Naive thymus-derived CD8-positive, alpha-beta T cell (primary cell): ENCODE results near the gene EPN1. TPM values are rescaled to one million over a fixed set of nuclear protein-coding genes. Genes with fewer than 3 reads are reported as not detected.

ENCODE experiments used
- ATAC-seq, 2 donors: fragments of 150-1000 bp; cut with Tn5 transposase in 1 of 2; sonication (Bioruptor Pico), chemical (Tn5 transposase) in 1 of 2; 1 replicate in 1 of 2; 2 replicates in 1 of 2; pipeline ENCODE4 v1.10.0; 2021; ENCODE audit warnings: mild to moderate bottlenecking in 2 of 2, moderate library complexity in 2 of 2
- POLR2A ChIA-PET: fragments of 350-600 bp; sonication (Branson Sonifier 250); formaldehyde crosslinking; loops from one replicate; lab custom pipeline; 2021; ENCODE audit warnings: antibody characterized with exemption; lab: Charles Lee
- DNase-seq, 10 donors: peaks; one replicate each; pipeline versions ENCODE4 v3.0.0 to v3.0.0-alpha.2; 2020 to 2022
- H3K27ac Mint-ChIP-seq, 10 donors: one replicate each; pipeline ENCODE4 v1.8.0; 2020 to 2022; ENCODE audit warnings: mild to moderate bottlenecking in 10 of 10, mixed read lengths in 10 of 10, moderate library complexity in 4 of 10, inconsistent platforms in 1 of 10
- H3K27me3 Mint-ChIP-seq, 5 donors: one replicate each; pipeline ENCODE4 v1.8.0; 2021 to 2022; ENCODE audit warnings: mixed read lengths in 5 of 5
- H3K36me3 Mint-ChIP-seq, 3 donors: one replicate each; pipeline ENCODE4 v1.8.0; 2020 to 2022; ENCODE audit warnings: mixed read lengths in 3 of 3, mild to moderate bottlenecking in 2 of 3, inconsistent platforms in 1 of 3
- H3K4me1 Mint-ChIP-seq, 4 donors: one replicate each; pipeline ENCODE4 v1.8.0; 2021 to 2022; ENCODE audit warnings: mixed read lengths in 4 of 4
- H3K4me3 Mint-ChIP-seq, 10 donors: one replicate each; pipeline ENCODE4 v1.8.0; 2020 to 2022; ENCODE audit warnings: mild to moderate bottlenecking in 10 of 10, mixed read lengths in 10 of 10, moderate library complexity in 6 of 10, inconsistent platforms in 1 of 10
- H3K9me3 Mint-ChIP-seq, 9 donors: one replicate each; pipeline ENCODE4 v1.8.0; 2020 to 2022; ENCODE audit warnings: mixed read lengths in 9 of 9, mild to moderate bottlenecking in 3 of 9, inconsistent platforms in 1 of 9, moderate library complexity in 1 of 9
- polyA plus RNA-seq, 3 donors: library from polyadenylated mRNA; unstranded; fragments of 300-500 nt; fragmentation: Illumina TruSeq; gene quantifications; one replicate each; pipeline ENCODE4 v1.2.3, GENCODE V29; 2021
- total RNA-seq, 8 experiments: library from RNA in 2 of 8; stranded (reverse) in 2 of 8; gene quantifications; one replicate each; pipeline ENCODE4 v1.2.3 and lab custom pipeline; 2021 to 2026

The EPN1 gene
- total and polyA plus RNA-seq, 5 experiments from 2014 or later, result 5.5 to 52.2 (median 15.8) TPM

GRCh38 chr19:55654323-55654867, 20.6 kb upstream of the EPN1 start:
- peak; percentile 94 to 100 (median 100) for DNase-seq
- POLR2A ChIA-PET, result interaction anchor here (0.6 to 3.6 kb wide), 32 partner anchors 8 to 1537 kb away, joined by 3 to 64 read pairs (median 5); partner anchors contain the start of genes CNOT3, FIZ1, ISOC2 and KMT5C
- H3K4me1 Mint-ChIP-seq, result peaks cover 27 to 56% (median 54%) of the 10 kb centered on the region in 4 donors
- no peaks in the 10 kb centered on the region for H3K27me3 Mint-ChIP-seq
- peak overlapping the region; percentile 97 to 100 (median 99) for H3K27ac Mint-ChIP-seq
- H3K9me3 Mint-ChIP-seq, result no peaks in the 10 kb centered on the region
- ATAC-seq, result peak; percentile 80 to 81
- H3K36me3 Mint-ChIP-seq, result peaks cover 0 to 9% (median 3%) of the 10 kb centered on the region in 3 donors
- H3K4me3 Mint-ChIP-seq, result peak overlapping the region; percentile 88 to 99 (median 97)

DNA sequence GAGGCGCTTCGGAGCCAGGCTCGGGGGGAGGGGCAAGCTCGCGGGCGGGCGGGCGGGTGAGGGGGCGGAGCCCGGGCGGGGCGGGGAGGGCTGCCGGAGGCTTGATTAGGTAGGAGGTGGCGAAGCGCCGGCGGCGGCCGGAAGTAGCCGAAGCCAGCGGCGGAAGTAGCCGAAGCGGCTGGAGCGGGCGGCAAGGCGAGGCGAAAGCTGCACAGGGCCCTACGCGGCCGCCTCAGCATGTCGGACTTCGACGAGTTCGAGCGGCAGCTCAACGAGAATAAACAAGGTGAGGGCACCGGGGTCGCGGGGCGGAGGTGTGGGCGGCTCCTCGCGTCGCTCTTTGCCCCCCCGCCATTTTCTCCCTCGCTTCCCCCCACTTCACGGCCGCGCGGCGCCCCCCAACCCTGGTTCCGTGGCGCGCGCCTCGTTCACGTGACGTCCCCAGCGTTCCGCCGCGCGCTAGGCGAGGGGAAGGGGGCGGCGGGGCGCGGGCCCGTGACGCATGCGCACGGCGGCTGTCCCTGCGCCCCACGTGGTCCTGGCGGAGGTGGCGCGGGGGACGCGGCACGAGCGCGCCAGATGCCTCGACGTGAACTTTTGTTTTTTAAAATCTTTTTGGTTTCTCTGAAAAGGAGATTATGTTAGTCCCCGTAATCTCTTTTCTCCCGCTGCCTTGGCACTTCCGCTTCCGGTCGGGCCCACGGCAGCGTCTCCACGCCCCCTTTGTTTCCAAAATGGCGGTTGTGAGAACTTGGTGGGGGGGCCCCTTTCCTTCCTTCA, 20.0 kb upstream of the EPN1 start, which contains the start of gene U2AF2:
Gene U2AF2 (plus strand): TSS at position 168 of the 780 bp plus-strand sequence. CDS start 70 bp downstream, at position 238.
- H3K4me1 Mint-ChIP-seq, result peaks cover 25 to 56% (median 54%) of the 10 kb centered on the region in 4 donors
- no peaks in the 10 kb centered on the region for H3K27me3 Mint-ChIP-seq
- peak; percentile 10 to 45 for ATAC-seq
- POLR2A ChIA-PET, result interaction anchor here (0.7 to 3.6 kb wide), 28 partner anchors 9 to 1518 kb away, joined by 3 to 64 read pairs (median 6); partner anchors contain the start of genes CNOT3, FIZ1, KMT5C and LENG8
- peaks cover 0 to 13% (median 3%) of the 10 kb centered on the region in 3 donors for H3K36me3 Mint-ChIP-seq
- no peaks in the 10 kb centered on the region for H3K9me3 Mint-ChIP-seq
- peak within 1 kb of the TSS; percentile 88 to 99 (median 97) for H3K4me3 Mint-ChIP-seq
- DNase-seq, result peak; percentile 90 to 99 (median 94)
- H3K27ac Mint-ChIP-seq, result peak within 1 kb of the TSS; percentile 97 to 100 (median 99)

- Mint-ChIP-seq H3K36me3 (peaks cover 0 to 18% (median 3%) of the 10 kb centered on the region in 3 donors), H3K4me1 (peaks cover 23 to 54% (median 53%) of the 10 kb centered on the region in 4 donors), H3K27ac (peak overlapping the region; percentile 88 to 100 (median 98)), H3K27me3 (no peaks in the 10 kb centered on the region), H3K9me3 (no peaks in the 10 kb centered on the region), H3K4me3 (peak overlapping the region; percentile 88 to 99 (median 95))
- POLR2A ChIA-PET, result interaction anchor here (1.6 to 2.0 kb wide), 2 partner anchors 13 to 19 kb away, joined by 7 to 8 read pairs; partner anchors contain the start of gene ZNF581
- ATAC-seq (no peak), DNase-seq (no peak)
These were observed 19.4 kb upstream of the EPN1 start for GRCh38 chr19:55655648-55656040.

- Mint-ChIP-seq H3K36me3 (peaks cover 0 to 24% (median 3%) of the 10 kb centered on the region in 3 donors), H3K9me3 (no peaks in the 10 kb centered on the region), H3K4me3 (peak overlapping the region; percentile 88 to 99 (median 95)), H3K27ac (peak overlapping the region in 9 of 10 donors; percentile 88 to 100 (median 99)), H3K27me3 (no peaks in the 10 kb centered on the region), H3K4me1 (peaks cover 23 to 53% (median 50%) of the 10 kb centered on the region in 4 donors)
- DNase-seq (no peak), ATAC-seq (no peak)
- POLR2A ChIA-PET, result interaction anchor here (0.5 to 2.1 kb wide), 6 partner anchors 10 to 210 kb away, joined by 4 to 8 read pairs (median 7); partner anchors contain the start of genes EPN1 and ZNF581
These were observed 18.5 kb upstream of the EPN1 start for GRCh38 chr19:55656552-55656951.

GRCh38 chr19:55656988-55657747, 17.9 kb upstream of the EPN1 start:
- POLR2A ChIA-PET, result interaction anchor here (0.9 to 2.1 kb wide), 8 partner anchors 10 to 181 kb away, joined by 4 to 8 read pairs (median 6); partner anchors contain the start of genes EPN1, ZNF581 and ZNF628
- Mint-ChIP-seq H3K36me3 (peaks cover 0 to 31% (median 7%) of the 10 kb centered on the region in 3 donors), H3K27ac (peak overlapping the region; percentile 25 to 100 (median 87)), H3K9me3 (no peaks in the 10 kb centered on the region), H3K4me1 (peaks cover 26 to 57% (median 56%) of the 10 kb centered on the region in 4 donors), H3K27me3 (no peaks in the 10 kb centered on the region), H3K4me3 (peak overlapping the region; percentile 88 to 99 (median 95))
- no peak for DNase-seq
- ATAC-seq, result no peak

- Mint-ChIP-seq H3K9me3 (no peaks in the 10 kb centered on the region), H3K4me3 (peak overlapping the region in 7 of 10 donors; percentile 22 to 88 (median 63)), H3K4me1 (peaks cover 36 to 73% (median 62%) of the 10 kb centered on the region in 4 donors), H3K27me3 (no peaks in the 10 kb centered on the region), H3K36me3 (peaks cover 3 to 47% (median 9%) of the 10 kb centered on the region in 3 donors), H3K27ac (peak overlapping the region in 6 of 10 donors; percentile 28 to 67 (median 54))
- DNase-seq (no peak), ATAC-seq (no peak)
- POLR2A ChIA-PET, result interaction anchor here (0.7 to 1.6 kb wide), 4 partner anchors 9 to 182 kb away, joined by 3 to 5 read pairs (median 4); partner anchors contain the start of gene ZNF628
These were observed 16.1 kb upstream of the EPN1 start for GRCh38 chr19:55658846-55659459.

DNA sequence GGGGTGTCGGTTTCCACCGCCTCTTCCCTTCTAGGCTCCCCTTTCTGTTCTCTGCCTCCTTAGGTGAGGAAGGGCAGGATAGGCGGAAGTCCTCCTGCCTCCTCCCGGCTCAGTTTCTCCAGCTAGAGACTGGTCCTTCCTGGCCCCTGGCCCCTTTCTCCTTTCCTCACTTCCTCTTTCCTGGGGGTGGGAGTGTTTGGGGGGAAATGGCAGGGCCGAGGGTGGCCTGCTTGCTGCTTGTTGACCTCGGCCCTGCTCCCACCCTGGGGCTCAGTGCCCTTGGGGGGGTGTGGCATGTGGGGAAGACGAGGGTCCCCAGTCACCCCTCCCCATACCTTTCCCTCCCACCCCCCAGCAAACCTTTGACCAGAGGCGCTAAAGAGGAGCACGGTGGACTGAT, 15.2 kb upstream of the EPN1 start:
- Mint-ChIP-seq H3K4me1 (peaks cover 35 to 73% (median 63%) of the 10 kb centered on the region in 4 donors), H3K36me3 (peaks cover 3 to 56% (median 6%) of the 10 kb centered on the region in 3 donors), H3K27ac (peak overlapping the region in 8 of 10 donors; percentile 45 to 72 (median 54)), H3K9me3 (no peaks in the 10 kb centered on the region), H3K27me3 (no peaks in the 10 kb centered on the region), H3K4me3 (peak overlapping the region in 9 of 10 donors; percentile 16 to 88 (median 62))
- POLR2A ChIA-PET, result no interaction called here
- no peak for ATAC-seq
- no peak for DNase-seq

DNA sequence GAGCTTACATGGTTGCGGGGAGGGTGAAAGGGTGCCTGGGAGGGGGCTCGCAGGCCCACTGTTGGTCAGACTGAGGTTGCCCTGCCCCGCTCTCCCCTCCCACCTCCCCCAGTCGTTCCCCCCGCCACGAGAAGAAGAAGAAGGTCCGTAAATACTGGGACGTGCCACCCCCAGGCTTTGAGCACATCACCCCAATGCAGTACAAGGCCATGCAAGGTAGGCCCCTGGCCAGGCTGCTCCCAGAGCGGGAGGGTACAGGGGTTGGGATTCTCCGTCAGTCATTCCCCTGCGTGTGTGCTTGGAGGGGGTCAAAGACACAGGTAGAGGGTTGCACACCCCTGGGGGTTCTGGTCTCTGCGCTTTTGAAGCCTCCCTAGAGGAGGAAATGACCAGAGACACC, 14.6 kb upstream of the EPN1 start:
- ATAC-seq (no peak), DNase-seq (no peak)
- Mint-ChIP-seq H3K36me3 (peaks cover 3 to 59% (median 6%) of the 10 kb centered on the region in 3 donors), H3K9me3 (no peaks in the 10 kb centered on the region), H3K4me3 (peak overlapping the region in 1 of 10 donors; percentile 45), H3K27ac (peak overlapping the region in 3 of 10 donors; percentile 40 to 64 (median 45)), H3K27me3 (no peaks in the 10 kb centered on the region), H3K4me1 (peaks cover 35 to 73% (median 65%) of the 10 kb centered on the region in 4 donors)
- POLR2A ChIA-PET, result no interaction called here

GRCh38 chr19:55660991-55661390, 14.0 kb upstream of the EPN1 start:
- Mint-ChIP-seq H3K9me3 (no peaks in the 10 kb centered on the region), H3K27ac (peak overlapping the region in 2 of 10 donors; percentile 45 to 49), H3K27me3 (no peaks in the 10 kb centered on the region), H3K4me3 (no peak overlapping the region), H3K36me3 (peaks cover 3 to 65% (median 6%) of the 10 kb centered on the region in 3 donors), H3K4me1 (peaks cover 30 to 73% (median 61%) of the 10 kb centered on the region in 4 donors)
- POLR2A ChIA-PET, result no interaction called here
- DNase-seq, result no peak
- ATAC-seq, result no peak

DNA sequence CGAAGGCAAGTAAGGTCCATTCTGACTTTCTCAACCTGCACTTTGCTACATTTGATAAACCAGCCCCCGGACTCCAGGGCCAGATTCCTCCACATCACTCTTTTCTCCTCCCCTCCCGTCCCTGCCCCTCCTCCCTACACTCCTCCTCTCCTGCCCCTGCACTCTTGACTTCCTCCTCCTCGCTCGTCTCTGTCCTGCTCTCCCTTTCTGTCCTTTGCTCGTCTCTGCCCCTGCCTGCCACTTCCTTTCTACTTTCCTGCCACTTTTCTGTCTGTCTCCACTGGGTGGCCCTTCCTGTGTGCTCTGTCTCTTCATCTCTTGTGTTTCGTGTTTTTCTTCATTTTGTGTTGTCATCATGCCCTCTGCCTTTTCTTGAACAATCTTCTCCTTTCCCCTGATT, 13.2 kb upstream of the EPN1 start:
- Mint-ChIP-seq H3K4me3 (peak overlapping the region in 4 of 10 donors; percentile 1 to 36 (median 20)), H3K4me1 (peaks cover 28 to 69% (median 53%) of the 10 kb centered on the region in 4 donors)

More for the DNA sequence above, 13.2 kb upstream of the EPN1 start:
- DNase-seq (no peak), ATAC-seq (no peak)
- Mint-ChIP-seq H3K36me3 (peaks cover 3 to 73% (median 10%) of the 10 kb centered on the region in 3 donors), H3K9me3 (no peaks in the 10 kb centered on the region), H3K27me3 (no peaks in the 10 kb centered on the region), H3K27ac (peak overlapping the region in 6 of 10 donors; percentile 4 to 87 (median 70))
- POLR2A ChIA-PET, result interaction anchor here (0.6 kb wide), 1 partner anchor 215 kb away, joined by 9 read pairs; no protein-coding TSS in a partner anchor
